KOPT-K1 (cell line): Measurements from ENCODE around the gene OXSR1.
"Not testable (repeated sequence)": the region's sequence is repeated elsewhere in the genome, so short reads cannot be mapped to it uniquely, and the experiment has no call there.

ENCODE experiments used
- H3K27ac ChIP-seq: fragments of 200-600 bp; sonication (generic); 2 replicates; pipeline ENCODE4 v1.5.1; 2016; ENCODE audit warnings: antibody characterized with exemption, mild to moderate bottlenecking, low read depth, low read length; ENCODE audit not compliant: poor library complexity, severe bottlenecking
- H3K36me3 ChIP-seq: fragments of 200-600 bp; sonication (generic); 2 replicates; pipeline ENCODE4 v1.5.1; 2017; ENCODE audit warnings: antibody characterized with exemption, mild to moderate bottlenecking, low read length, moderate library complexity; ENCODE audit not compliant: insufficient read depth
- H3K9me3 ChIP-seq: fragments of 200-600 bp; sonication (generic); 2 replicates; pipeline ENCODE4 v1.5.1; 2017; ENCODE audit warnings: antibody characterized with exemption, low read length, mild to moderate bottlenecking; ENCODE audit not compliant: insufficient read depth, poor library complexity, severe bottlenecking

Gene OXSR1

DNA sequence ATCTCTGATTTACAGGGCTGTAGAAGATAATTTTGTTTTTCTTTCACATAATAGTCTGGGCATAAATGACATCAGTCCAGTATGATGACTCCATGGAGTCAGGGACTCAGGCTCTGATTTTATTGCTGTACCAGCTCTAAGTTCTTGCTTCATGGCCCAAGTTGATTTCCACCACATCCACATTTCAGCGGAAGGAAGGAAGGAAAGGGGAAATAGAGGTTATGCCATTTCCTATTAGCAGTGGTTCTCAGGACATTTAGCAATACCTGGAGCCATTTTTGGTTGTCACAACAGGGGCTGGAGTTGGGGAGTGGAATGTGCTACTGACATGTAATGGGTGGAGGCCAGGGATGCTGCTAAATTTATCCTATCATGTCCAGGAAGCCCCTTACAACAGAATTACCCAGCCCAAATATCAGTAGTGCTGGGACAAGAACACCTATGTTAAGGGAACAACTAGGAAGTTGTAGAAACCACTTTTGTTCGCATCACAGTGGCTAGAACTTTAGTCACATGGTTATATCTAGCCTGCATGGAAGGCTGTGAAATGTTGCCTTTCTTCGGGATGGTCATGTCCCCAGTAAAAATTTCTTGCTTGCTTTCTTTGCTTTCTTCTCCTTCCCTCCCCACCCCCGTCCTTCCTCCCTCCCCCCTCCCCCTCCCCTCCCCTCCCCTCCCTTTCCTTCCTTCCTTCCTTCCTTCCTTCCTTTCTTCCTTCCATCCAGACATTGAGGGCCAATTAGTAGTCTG is 42.1 kb downstream of the OXSR1 start:
- Histone ChIP-seq H3K27ac (no peak overlapping the region), H3K36me3 (peaks cover 56% of the 10 kb centered on the region), H3K9me3 (no peaks in the 10 kb centered on the region)

DNA sequence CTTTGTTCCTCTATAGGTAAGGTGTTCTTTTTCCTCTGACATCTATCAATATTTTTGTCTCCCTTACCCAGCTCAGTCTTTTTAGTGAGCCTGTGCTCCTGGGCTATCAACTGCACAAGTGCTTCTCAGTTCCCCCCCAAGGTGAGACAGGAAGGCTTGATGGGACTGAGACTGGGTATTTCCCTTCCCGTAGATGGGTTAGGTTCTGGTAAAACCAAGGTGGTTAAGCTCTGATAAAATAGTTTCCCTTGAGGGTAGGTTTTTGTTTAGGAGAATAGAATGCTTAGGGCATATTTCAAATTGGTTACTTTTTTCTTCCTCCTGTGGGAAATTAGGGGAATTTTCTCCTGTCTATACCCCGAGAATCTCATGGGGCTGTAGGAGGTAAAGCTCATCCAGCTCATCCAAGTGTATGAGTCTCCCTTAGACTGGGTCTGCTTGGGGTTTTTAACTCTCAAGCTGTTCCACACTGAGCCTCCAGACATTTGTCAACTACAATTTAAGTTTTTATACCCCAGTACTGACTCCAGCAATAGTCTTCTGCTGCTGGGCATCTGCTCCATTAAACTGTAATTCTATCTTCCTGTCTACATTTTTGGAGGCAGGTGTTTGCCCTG is 44.9 kb downstream of the OXSR1 start:
- Histone ChIP-seq H3K9me3 (no peaks in the 10 kb centered on the region), H3K27ac (no peak overlapping the region), H3K36me3 (peaks cover 44% of the 10 kb centered on the region)

DNA sequence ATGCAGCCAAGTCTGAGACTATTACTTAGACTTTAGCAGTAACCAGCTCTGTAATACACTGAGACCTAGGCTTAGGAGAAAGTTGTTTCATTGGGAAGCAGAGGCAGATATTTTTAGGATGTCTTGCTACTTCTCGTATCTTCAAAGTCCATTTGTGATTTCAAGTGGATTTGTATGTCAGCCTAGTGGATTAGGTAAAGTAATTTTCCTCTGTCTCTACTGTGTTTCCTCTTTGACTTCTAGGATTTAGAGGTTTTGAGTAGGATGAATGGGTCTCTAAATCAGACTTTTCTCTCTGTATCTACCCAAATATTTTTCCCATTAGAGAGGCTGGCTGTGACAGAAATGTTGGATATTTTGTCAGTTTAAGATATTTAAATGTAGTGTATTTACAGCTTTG is 46.8 kb downstream of the OXSR1 start:
- Histone ChIP-seq H3K9me3 (no peaks in the 10 kb centered on the region), H3K36me3 (peaks cover 44% of the 10 kb centered on the region), H3K27ac (no peak overlapping the region)

DNA sequence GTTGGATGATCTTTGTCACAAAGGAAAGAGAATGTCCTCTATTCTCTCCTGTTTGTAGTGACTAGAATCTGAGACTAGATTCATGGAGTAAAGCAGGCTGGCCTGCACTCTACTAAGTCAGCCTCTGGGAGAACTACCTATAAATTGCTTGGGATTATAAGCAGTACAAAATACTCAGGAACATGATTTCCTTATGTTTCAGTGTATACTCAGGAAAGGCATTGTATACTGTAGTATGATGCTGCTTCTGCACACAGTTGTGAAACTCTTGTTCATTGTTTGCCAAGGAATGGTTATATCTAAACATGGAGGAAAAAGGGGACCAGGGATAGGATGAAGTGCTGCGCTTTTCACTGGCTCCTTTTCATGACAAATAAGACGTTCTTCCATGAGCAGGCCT is 49.2 kb downstream of the OXSR1 start:
- Histone ChIP-seq H3K9me3 (no peaks in the 10 kb centered on the region), H3K27ac (no peak overlapping the region), H3K36me3 (peaks cover 41% of the 10 kb centered on the region)

DNA sequence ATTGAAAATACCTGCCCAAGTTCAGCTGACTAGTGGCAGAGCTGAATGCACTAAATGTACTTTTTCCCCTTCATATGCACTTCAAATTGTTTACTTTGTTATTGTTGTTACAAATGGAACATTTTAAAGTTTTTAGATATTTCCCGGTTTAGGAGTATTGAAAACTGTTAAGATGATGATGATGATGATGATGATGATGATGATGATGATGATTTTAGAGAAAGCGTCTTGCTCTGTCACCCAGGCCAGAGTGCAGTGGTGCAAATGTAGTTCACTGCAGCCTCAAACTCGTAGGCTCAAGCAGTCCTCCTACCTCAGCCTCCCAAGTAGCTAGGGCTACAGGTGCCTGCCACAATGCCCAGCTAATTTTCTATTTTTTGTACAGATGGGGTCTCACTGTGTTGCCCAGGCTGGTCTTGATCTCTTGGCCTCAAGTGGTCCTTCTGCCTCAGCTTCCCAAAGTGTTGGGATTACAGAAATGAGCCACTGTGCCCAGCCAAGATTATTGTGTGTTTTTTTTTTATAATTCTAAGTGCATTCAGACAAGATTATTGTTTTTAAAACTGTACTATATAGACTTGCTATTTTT is 54.4 kb downstream of the OXSR1 start:
- Histone ChIP-seq H3K36me3 (peaks cover 72% of the 10 kb centered on the region), H3K9me3 (no peaks in the 10 kb centered on the region), H3K27ac (no peak overlapping the region)

DNA sequence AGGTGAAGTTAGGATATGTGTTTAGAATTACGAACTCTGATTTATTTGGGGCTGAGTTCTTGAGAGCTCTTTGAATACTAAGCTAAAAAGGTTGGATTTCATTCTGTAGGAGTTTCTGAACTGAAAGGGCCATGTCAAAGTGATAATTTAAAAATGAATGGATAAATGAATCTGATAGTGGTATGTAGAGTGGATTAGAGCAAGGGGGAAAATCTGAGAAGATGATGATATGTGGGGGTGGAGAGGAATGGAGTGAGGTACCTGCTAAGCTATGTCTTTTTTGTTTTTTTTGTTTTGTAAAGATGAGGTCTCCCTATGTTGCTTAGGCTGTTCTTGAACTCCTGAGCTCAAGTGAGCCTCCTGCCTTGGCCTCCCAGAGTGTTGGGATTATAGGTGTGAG is 55.7 kb downstream of the OXSR1 start:
- H3K9me3 ChIP-seq: no peaks in the 10 kb centered on the region
- no peak overlapping the region for H3K27ac ChIP-seq
- peaks cover 84% of the 10 kb centered on the region for H3K36me3 ChIP-seq

DNA sequence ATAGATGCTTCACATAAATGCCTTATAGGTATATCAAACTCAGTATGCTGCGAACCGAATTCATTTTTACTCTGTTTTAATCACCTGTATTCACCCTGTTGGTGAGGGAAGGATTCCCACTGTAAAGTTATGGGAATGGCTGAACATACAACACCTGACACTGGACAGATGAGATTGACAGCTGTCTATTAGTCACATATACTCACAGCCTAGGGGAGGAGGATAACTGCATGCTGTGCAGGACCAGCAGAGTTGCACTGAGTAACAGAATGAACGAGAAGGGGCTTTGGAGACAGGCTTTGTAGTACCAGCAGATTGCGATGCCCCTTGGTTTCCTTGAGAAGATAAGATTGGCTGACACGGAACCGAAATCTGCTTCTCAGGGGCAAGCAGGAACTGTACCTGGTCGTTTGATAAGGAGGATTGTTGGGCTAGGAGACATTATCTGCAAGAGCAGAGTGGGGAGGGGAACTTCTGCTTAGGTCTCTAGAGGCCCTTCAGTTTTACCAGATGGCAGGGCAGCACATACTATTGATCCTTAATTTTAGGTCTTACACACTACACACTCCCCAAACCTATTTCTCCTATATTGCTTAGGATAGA is 56.8 kb downstream of the OXSR1 start:
- H3K27ac ChIP-seq: no peak overlapping the region
- peaks cover 84% of the 10 kb centered on the region for H3K36me3 ChIP-seq
- no peaks in the 10 kb centered on the region for H3K9me3 ChIP-seq

DNA sequence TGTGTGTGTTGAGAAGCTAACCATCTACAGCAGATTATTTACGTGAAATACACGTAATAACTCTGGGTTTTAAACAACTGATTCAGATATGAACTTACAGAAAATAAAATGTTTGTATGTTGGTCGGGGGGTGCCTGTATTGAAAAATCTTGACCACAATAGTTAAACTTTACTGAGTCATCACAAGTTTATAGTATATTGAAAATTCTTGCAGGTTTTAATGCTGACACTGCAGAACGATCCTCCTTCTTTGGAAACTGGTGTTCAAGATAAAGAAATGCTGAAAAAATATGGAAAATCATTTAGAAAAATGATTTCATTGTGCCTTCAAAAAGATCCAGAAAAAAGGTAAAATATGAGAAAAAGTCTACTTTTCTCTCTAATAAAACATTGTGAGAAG is 59.0 kb downstream of the OXSR1 start:
- Histone ChIP-seq H3K36me3 (peaks cover 90% of the 10 kb centered on the region), H3K9me3 (no peaks in the 10 kb centered on the region), H3K27ac (no peak overlapping the region)

DNA sequence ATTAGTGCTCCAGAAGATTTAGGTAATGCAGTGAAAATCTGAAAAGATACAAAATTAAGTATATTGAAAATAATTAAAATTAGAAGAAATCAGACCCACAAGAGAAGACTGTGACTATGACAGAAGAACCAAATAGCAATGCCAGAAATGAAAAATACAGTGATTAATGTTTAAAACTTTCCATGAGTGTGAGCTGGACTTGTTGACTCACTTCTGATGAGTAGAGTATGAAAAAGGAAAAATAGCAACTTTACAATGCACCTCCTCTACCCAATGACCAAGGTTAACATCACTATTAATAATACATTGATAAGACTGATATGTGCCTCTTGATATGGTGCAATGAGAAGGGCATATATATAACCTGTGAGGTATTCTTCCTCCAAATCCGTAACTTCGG is 60.9 kb downstream of the OXSR1 start:
- Histone ChIP-seq H3K9me3 (no peaks in the 10 kb centered on the region), H3K27ac (no peak overlapping the region), H3K36me3 (peaks cover 98% of the 10 kb centered on the region)

DNA sequence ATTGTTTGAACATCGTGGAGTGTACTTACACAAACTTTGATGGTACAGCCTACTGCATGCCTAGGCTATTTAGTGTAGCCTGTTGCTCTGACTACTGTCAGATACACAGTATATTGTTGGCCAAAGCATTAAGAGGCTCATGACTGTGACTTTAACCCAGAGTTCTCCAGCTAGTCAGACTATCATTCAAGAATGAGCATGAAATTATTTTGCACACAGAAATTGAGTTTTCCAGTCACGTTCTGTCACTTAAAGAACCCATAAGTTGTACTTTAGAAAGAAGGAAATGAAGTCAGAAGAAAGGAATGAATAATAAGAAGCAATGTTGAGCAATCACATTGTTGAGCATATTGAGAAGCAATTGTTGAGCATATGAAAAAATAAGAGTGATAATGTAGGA is 62.7 kb downstream of the OXSR1 start:
- peaks cover 98% of the 10 kb centered on the region for H3K36me3 ChIP-seq
- H3K27ac ChIP-seq: no peak overlapping the region
- no peaks in the 10 kb centered on the region for H3K9me3 ChIP-seq

DNA sequence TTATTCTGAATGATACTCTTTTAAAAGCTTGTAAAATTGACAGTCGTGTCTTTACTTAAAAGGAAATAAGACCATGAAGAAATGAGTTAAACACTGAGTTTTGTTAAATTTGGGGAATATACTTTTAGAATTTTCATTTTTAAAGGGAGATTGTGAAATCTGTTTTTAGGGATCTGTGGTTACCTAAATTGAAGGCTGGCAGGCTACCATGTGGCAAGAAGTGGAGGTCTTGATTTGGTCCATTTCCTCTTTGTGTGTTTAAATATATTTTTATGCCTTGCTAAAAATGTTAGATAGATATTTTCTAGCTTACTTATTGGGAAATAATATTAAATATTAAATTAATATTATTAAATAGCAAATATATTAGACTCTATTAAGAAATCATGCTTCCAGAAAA is 63.7 kb downstream of the OXSR1 start:
- H3K36me3 ChIP-seq: peaks cover 98% of the 10 kb centered on the region
- H3K27ac ChIP-seq: no peak overlapping the region
- no peaks in the 10 kb centered on the region for H3K9me3 ChIP-seq

DNA sequence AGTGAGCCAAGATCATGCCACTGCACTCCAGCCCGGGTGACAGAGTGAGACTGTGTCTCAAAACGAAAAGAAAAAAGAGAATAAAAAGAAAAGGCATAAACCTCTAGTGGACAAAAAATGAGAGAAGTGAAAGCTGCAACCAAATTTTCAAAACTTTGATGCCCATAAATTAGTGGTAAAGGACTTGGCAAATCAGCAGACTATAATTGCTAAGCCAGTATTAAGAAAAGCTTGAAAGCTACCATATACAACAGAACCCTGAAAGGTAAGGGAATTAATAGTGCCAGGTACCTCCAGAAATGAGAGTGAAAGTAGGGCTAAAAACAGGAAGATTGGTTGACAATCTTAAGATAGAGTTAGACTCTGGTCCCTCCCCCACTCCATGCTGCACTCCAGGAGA is 67.4 kb downstream of the OXSR1 start:
- Histone ChIP-seq H3K9me3 (peaks cover 7% of the 10 kb centered on the region), H3K27ac (no peak overlapping the region), H3K36me3 (peaks cover 98% of the 10 kb centered on the region)

DNA sequence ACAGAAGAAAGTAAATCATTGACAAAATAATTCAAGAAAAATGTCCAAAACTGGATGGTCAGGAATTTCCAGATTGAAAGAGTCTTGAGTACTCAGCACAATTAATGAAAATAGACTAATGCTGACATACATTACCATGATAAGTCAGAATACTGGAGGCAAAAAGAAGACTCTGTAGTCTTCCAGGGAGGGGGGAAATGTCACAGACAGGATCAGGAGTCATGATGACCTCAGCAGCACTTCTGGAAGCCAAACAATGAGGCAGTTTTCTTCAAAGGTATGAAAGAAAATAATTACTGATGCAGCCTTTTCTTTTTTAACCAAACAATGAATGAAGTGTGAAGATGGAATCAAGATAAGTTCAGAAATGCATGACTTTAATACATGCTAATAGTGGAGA is 70.1 kb downstream of the OXSR1 start:
- Histone ChIP-seq H3K9me3 (peaks cover 16% of the 10 kb centered on the region), H3K27ac (no peak overlapping the region), H3K36me3 (peaks cover 100% of the 10 kb centered on the region)

DNA sequence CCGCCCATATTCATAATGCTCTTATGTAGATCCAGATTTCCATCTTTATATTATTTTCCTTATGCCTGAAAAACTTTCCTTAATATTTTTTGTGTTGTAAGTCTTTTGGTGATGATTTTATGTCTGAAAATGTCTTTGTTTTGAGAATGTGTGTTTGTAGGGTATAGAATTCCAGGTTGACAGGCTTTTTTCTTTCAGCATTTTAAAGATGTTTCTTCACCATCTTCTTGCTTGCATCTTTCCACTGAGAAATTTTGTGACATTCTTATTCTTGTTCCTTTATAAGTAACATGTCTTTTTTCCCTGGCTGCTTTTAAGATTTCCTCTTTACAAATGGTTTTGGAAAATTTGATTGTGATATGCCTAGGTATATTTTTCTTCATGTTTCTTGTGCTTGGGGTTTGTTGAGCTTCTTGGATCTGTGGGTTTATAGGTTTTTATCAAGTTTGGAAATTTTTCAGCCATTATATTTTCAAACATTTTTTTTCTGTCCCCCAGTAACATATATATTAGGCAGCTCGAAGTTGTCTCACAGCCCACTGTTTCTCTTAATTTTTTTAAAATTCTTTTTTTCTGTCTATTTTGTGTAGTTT is 73.2 kb downstream of the OXSR1 start:
- H3K36me3 ChIP-seq: peaks cover 97% of the 10 kb centered on the region
- H3K27ac ChIP-seq: no peak overlapping the region
- peaks cover 16% of the 10 kb centered on the region for H3K9me3 ChIP-seq

DNA sequence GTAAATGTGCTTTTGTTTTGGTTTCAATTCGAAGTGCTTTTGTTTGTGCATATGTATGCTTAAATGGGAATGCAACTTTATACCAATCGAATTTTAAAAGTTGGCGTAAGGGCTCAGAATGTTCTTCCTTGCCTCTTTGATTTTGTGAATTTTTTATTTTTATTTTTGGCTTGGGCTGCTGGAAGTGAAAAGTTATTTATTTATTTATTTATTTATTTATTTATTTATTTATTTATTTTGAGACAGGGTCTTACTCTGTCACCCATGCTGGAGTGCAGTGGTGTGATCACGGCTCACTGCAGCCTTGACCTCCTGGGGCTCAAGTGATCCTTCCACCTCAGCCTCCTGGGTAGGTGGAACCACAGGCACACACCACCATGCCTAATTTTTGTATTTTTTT is 77.5 kb downstream of the OXSR1 start:
- H3K36me3 ChIP-seq: peaks cover 91% of the 10 kb centered on the region
- not testable (repeated sequence) for H3K27ac ChIP-seq, H3K9me3 ChIP-seq
